ENCODE measurements around the gene NEU4. TPM values are rescaled to one million over a fixed set of nuclear protein-coding genes. Genes with fewer than 3 reads are reported as not detected.

NEU4 gene
- polyA plus RNA-seq, 12 donors = 2.3 to 27.3 (median 4.5) TPM; not detected in 1

GRCh38 chr2:241851325-241852115 is 42.5 kb downstream of the NEU4 start:
- DNase-seq = no peak

DNA sequence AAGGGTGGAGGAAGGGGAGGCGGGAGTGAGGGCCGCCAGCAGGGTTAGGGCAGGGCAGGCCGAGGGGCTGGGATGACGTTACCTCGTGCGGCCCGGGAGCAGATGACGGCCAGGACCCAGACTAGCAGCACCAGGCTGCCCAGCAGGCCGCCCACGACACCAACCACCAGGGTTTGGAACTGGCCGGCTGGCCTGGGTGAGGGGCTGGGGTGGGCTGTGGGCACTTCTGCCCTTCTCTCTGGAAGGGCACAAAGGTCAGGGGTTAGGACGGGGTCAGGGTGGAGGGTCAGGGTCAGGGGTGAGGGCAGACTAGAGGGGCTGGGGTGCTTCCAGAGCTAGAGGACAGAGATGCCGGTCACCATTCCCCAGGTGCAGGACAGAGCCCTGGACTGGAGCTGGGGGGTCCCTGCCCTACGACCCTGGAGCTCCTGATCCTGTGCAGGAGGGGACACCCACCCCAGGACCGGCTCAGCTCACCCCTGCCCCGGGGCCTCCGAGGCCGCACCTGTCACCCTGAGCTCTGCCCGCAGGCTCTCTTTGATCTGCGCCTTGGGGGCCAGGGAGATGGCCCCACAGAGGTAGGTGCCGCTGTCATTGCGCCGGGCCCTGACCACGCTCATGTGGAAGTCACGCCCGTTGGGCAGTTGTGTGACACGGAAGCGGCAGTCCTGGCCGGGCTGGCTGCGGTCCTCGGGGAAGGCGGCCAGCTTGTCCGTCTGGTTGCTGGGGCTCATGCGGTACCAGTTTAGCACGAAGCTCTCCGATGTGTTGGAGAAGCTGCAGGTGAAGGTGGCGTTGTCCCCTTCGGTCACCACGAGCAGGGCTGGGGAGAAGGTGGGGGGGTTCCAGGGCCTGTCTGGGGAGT is 43.4 kb downstream of the NEU4 start:
- DNase-seq = no peak

DNA sequence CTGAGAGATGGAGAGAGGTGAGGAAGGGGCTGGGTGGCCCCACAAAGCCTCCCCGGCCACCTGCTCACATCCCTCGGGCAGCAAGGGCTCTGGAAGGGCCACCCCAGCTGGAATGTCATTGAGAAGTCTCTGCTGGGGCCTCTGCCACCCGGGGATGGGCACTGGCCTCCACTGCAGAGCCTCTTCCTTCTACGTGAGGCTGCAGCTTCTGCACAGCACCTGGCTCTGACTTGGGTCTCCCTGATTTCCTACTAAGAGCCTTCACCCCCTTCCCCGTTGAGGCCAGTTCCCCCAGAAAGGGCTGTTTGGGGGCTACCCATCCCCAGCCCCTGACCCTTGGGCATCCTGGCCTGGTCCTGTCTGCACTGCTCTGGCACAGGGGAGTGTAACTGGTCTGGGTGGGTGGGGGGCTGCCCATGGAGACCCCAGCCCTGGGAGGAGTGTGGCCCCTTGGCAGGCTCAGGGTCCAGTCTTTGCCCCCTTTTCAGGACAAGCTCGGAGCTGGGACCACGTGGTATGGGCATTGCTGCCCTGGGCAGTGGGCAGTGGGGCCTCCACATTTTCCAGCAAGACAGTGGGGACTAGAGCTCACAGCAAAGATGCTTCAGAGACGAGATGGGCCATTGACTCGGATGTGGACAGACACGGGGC is 44.1 kb downstream of the NEU4 start:
- no peak for DNase-seq

DNA sequence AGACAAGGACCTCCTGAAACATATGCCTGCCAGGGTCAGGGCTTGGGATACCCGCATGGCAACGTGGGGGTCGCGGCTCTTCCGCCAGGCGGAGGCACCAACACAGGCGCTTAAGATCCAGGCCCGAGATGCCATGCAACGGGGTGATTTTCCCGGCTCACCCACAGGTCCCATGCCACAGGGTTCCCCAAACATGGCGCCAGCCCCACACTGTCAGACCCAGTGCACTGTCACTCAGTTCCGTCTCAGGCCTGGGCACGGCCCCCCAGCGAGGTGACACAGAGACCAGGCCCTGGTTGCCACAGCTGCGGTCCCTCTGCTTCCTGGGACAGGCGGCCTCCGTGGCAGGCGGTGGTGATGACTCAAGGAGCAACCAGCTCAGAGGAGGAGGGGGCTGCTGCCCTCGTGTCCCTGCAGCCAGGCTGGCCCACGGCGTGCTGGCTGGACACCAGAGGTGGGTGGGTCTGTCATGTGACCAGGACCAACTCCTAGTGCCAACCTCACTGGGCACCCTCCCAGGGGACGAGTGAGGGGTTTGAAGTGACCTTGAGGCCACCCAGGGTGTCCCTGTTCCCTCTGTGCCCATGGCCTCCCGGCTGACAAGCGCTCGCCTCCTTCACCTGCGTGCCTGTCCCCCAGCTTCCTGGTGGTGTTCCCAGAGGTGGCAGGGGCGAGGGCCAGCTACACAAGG is 44.8 kb downstream of the NEU4 start:
- DNase-seq = no peak

DNA sequence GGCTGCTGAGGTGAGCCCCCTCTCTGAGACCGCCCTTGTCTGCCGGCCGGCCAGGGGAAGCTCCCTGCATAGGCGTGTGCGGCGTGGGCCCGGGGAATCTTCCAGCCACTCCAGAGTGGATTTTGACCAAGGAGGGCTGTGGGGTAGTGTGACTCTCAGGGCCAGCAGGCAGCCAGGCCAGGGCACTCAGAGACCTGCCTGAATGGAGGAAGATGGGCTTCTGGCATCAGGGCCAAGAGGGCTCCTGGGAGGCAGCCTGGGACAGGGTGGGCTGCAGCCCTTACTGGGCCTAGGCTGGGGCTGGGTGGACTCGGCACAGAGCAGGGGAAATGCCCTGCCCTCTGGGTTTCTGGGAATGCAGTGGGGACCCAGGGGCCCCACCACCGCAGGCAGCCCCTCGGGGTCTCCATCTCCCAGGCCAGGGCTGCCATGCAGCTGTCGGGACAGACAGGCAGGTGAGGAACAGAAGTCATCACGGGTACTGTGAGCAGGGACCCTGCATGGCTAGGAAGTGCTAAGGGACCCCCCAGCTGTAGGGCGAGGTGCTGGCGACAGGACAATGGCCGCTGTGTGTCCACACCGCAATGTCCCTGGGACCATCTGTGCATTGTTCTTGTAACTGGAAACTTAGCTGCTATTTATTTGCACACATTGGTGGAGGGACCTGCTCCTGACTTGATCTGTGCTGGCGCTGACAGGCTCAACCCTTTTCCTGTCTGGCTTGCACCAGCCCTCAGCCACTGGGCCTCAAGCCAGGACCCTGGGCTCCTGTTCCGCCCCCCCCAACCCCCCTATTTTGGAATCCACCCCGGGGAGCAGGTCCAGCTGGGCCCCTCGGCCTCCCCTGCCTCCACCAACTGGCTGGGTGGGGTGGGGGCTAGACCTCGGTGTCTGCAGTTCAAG is 45.6 kb downstream of the NEU4 start:
- DNase-seq = no peak

DNA sequence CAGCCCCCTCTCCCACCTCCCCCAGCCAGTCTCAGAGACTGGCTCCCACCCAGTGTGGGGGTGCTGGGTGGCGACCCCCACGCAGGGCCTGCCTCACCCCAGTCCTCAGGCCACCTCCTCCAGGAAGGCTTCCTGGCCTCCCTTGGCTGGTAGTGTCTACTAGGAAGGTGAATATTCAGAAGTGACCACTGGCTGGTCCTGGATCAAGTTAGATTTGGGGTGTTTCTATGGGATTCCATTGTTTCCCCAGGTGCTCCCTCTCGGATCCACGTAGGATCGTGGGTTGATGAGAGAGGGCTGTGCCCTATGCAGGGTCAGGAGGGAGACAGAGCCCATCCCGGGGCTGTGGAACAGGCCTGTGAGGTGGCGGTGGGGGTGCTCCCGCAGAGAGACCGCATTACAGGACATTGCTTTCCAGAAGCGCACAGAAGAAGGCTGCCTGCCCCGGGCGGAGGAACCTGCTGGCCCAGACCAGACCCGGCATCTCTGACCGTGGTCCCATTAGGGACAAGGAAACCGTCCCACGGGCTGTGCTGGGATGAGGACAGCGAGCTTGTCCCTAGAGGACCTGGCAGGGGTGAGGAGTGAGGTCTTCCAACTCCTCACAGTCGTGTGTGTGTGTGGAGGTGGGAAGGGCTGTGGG is 46.4 kb downstream of the NEU4 start:
- no peak for DNase-seq

GRCh38 chr2:241855888-241856422 is 47.0 kb downstream of the NEU4 start:
- DNase-seq = no peak

GRCh38 chr2:241857041-241857541 is 48.1 kb downstream of the NEU4 start:
- DNase-seq = no peak

DNA sequence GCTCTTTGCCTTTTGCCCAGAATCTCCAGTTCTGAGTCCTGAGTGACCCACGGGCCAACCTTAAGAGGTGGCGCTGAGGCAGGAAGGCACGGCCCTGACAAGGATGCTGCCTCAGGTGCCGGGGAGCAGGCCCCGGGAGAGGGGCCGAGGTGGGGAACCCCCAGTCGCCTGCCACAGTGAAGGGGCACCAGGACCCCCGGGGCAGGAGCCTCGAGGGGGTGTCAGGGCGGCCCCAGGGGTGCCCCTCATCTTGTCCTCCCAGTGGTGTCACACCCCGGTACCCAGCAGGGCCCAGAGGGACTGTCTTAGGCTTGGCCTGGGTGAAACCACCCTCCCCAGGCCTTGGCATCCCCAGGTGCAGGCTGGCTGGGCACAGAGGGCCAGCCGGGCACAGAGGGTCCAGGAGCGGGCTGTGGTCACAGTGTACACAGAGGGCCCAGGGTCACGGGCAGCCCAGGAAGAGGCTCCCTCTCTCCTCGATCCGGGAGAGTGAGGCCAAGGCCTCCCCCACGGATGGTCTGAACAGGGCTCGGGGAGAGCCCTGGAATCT is 48.7 kb downstream of the NEU4 start:
- DNase-seq = no peak

DNA sequence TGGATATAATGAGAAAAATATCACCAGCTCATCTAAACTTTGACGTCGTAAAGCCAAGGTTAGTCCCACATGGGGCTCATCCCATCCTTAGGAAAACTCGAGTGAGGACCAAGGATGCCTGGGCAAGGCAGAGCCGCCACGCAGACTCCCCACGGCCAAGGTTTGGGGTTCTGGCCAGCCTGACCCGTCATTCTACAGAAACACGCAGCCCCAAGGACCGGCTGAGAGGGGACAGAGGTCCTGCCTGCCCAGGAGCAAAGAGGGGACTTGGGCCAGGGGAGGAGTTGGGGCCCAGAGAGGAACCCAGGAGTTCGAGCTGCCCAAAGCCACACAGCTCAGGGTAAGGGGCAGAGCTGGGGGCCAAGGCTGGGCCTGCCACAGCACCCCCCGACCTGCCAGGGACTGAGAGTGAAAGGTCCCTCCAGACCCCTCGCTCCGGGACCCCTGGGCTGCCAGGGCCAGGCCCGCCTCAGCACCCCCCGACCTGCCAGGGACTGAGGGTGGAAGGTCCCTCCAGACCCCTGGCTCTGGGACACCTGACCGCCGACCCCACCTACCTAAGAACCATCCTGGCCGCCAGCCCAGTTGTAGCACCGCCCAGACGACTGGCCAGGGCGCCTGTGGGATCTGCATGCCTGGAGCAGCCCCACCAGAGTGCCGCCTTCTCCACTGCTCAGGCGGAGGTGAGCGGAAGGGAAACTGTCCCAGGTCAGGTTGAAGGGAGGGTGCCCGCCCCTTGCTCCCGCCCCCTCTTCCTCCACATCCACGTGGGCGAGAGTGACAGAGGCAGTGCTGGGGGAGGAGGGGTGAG is 49.4 kb downstream of the NEU4 start, which contains the start of gene PDCD1:
PDCD1 (minus strand) TSS at position 689 of the 811 bp plus-strand sequence; CDS start at position 633, 56 bp downstream.
- DNase-seq = no peak

DNA sequence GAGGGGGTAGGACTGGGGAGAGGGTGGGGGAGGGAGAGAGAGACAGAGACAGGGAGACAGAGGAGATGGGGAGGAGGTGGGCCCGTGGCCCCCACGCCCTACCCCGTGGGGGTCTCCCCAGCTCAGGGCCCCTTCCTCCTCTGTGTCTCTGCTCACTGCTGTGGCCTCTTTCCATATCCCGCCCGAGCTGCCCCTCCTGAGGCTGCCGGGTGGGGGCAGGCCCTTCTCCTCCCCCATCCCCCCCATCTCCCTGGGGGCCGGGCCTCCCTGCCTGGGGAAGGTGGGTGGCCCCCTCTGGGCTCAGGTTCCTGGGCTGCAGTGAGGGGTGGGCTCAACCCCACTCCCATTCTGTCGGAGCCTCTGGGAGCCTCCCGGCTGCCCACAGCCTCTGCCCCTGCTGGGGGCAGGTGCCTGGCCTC is 50.0 kb downstream of the NEU4 start:
- DNase-seq = no peak

DNA sequence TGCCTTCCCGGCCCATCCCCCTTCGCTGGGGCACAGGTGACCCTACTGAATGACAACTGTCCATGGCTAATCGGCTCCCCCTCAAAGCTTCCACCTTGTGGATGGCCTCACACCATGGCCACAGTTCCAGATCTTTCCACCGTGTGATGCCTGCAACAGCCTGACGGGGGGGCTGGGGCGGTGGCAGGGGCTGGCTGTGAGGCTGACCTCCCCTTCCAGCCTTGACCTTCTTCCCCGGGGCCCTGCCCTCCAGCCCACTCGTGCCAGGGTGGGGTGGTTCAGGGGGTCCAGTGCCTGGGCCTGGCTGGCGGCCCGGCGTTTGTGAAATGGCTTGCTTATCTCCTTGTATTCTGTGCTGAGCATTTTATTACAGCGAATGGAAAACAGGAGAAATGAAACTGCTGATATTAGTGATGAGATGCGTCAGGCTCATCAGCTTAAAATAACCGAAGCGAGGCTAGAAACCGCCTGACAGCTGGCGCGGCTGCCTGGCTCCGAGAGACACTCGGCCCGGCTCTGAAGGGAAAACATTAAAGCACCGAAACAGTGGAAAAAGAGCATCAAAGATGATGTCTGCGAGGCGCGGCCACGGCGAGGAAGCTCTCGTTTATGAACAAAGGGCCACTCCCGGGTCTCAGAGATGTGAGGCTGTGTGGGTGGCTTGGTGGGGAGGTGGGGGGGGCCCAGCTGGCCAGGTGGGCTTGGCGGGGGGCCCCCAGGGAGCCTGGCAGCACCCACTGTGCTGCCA is 50.6 kb downstream of the NEU4 start:
- DNase-seq = peak; percentile 73

DNA sequence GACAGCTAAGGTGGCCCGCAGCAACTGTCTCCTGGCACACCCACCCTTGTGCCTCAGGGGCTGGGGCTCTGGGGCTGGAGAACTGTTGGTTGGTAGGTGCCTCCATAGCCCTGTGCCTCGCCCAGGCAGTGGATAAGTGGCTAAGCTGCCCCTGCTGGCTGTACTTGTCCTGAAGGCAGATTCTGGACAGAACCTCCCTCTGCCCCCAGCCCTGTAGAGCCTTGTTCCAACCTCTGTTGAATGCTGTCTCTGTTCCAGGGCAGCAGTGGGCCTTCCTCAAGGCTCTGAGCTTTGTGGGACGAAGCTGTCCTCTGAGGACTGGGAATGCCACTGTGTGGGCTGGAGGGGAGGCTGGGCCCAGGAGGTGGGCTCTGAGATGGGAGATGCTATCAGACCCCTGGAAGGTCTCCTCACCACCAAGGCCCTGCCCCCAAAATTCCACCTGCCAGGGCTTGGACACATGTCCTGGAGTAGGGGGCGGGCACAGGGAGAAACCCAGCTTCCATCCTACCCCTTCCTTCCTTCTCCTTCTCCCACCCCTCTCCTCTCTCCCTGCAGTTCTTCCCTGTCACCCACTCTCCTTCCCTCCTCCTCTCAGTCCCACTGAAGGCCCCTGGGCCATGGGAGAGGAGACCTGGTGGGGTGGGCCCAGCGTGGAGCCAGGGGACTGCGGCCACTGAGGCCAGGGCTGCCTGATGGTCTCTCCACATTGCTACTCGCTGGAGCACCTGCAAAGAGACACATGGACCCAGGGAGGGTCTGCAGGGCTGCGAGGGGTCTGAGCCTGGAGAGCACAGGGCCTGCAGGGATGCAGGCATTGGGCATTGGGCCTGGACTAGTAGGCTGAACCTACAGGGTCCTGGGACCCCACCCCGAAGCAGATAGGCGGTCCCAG is 51.4 kb downstream of the NEU4 start:
- DNase-seq = no peak

- DNase-seq = no peak
Measured at GRCh38 chr2:241861264-241861663, 52.3 kb downstream of the NEU4 start.

DNA sequence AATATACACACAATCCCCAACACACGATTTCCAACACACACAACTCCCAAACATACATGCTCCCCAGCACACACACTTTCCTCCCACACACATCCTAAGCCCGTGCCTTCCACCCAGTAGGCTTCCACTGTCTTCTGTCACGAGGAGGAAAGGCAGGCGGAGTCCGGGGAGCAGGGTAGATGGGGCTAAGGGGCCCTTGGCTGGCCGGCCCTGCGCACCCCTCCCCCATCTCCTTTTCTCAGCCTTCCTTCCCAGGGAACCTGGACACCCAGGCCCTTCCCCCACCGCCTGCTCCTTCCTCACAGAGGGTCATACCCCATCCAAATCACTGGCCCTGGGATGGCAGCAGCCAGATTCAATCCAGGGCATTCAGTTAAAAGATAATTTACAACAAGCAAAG is 53.1 kb downstream of the NEU4 start:
- no peak for DNase-seq

DNA sequence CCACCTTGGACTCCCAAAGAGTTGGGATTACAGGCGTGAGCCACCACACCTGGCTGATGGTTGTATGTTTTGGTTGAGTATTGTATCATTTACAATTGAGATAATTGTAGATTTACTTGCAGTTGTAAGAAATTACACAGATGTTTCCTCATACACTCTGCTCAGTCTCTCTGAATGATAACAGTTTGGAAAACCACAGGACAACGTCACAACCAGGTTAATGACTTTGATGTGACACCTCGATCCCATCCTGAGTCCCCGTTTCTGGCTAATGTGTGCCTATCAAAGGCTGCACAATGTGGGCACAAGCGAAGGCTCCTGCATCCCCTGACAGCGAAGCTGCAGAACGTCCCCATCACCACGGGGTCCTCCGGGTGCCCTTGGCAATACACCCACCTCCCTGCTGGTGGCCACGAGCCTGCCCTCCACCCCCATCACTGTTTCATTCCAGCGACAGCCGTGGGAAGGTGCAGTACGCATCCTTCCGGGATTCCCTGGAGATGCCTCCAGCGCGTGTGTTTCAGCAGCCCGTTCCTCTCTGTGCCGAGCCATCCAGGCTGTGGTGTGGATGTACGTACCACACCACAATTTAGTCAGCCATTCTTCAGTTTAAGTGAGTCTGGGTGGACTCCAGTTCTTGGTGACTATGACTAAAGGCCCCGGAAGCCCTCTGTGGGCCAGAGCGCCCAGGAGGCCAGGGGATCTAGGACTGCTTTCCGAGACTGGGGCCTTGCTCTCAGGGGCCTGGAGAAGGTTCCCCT is 54.0 kb downstream of the NEU4 start:
- DNase-seq = no peak

All from muscle of arm (tissue), 12 donors.